Ramos (cell line): Measurements from ENCODE around the gene SSBP2.

Experiments
- in situ Hi-C: fragments of 300-500 bp; cut with MboI; formaldehyde crosslinking; loops from one replicate; pipeline ENCODE4 v1.14.3; 2022; ENCODE audit warnings: low sequenced_read_pairs; ENCODE audit not compliant: unreplicated experiment

The SSBP2 gene

DNA sequence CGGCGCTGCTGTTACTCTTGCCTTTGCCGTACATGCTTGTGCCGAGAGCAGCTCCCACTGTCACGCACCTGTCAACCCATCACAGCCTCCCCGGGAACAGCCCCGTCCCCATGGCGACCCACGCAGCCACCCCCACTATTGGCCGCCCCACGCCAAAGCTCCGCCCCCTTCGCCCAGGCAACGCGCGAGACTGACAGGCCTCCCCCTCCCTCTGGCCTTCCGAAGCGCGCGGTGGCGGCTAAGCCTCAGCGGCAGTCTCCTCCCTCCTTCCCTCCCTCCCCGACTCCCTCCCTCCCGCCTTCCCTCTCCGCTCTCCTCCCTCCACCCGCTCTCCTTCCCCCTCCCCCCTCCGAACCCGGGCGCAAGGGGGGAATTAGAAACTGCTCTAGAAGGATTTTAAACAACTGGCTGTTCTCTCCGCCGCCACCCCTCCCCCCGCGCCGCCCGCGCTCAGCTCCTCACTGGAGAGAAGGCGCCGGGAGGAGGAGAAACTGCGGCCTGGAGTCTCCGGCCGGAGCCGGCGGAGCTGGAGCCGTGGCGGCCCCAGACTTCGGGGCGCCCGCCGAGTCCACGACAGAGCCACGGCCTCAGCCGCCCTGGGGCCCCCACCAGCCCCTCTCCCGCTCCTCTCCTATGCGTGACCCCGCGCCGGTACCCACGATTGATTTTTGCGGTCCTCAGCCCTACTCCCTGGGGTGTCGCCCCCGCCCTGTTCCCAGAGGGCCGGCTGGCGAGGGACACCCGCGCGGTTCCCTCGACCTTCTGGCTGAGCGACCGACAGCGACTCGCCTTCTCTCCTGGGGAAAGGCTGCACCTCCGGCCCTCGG is at the start of gene SSBP2:
Gene SSBP2, minus strand, starts transcription at position 89 of the 827 bp plus-strand sequence. Its CDS starts 55 bp downstream, at position 34.
- in situ Hi-C loops = no loop called here

DNA sequence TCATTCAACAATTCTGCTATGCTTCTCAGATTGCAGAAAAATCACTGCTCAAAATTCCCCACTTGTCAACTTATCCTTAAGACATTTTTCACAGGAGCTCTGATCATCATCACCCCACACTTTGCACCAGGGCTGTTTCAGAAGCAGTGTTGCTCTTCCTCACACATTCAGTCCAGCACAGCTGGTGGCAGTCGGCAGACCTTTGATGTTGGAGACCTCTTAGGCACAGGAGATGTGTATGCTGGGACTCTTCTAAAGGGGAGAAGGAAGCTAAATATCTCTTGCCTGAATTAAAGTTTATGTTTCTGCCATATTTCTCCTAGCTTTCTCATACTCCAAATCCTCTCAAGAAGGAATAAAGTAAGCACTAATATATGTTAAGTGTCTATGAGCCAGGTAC is 44.8 kb upstream of the SSBP2 start:
- in situ Hi-C loops = no loop called here

DNA sequence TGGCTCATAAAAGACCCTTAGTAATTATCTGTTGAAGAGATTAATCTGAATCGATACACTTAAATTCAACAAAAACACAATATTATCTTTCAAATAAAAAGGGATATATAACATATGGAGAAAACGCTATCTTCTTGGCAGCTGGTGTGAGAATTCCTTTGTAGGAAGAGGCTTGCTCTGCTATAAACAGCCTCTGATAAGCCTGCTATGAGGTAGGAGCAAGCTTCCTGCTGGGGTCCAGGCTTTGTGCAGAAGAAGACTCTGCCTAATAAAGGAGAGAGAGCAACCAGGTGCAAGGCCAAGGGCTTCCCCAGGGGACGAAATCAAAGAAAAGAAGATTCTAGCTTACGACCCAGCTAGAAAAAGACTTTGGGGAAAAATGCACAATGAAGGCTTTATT is 43.3 kb upstream of the SSBP2 start:
- in situ Hi-C loops = no loop called here

DNA sequence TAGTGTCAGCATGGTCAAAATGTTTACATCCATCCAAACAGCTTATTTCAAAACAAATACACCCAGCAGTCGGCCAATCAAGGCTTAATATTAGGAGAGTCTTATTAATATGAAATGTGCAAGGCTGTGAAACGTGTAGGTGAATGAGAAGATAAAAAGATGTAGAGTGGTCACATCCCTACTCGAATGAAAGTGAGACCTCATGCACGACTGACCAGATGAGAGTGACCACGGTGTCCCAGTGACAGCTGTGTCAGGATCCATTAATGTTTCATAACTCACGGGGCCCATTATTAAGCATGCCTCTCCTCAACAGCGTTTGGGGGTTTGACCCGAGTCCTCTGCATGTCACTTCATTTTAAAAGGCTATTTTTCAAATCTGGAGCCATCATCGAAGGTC is 39.4 kb upstream of the SSBP2 start:
- in situ Hi-C loops = no loop called here

DNA sequence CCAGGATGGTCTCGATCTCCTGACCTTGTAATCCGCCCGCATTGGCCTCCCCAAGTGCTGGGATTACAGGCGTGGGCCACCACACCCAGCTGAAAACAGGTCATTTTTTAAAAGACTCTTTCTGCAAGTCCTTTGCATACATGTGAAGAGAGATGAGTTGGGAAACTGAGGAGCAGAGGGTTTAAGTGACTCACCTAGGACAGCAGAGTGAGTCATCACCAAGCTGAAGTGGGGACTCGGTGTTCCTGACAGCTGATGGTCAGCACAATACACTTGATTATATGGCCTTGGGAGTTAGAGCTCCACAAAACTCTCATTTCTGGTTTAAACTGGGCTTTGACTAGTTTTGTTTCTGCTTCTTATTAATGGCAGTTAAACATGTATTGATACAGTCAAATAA is 38.1 kb upstream of the SSBP2 start:
- in situ Hi-C loops = no loop called here

DNA sequence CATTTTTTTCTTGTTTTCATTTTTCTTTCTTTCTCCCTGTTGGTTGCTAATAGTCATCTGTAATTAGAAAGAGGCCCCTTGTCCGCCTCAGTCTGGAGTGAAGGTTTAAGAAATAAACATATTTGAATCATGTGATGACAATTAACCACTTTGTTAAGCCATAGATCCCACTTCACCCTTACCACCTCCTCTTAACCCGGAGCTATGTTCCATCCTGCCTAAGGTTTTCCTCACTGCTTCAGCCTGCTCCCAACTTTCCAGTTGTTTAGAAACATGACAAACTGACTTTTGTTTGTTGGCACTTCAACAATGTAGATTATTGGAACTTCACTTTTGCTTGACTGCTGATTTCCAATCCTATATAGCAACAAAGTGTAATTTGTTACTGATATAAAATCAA is 37.4 kb upstream of the SSBP2 start:
- in situ Hi-C loops = no loop called here

DNA sequence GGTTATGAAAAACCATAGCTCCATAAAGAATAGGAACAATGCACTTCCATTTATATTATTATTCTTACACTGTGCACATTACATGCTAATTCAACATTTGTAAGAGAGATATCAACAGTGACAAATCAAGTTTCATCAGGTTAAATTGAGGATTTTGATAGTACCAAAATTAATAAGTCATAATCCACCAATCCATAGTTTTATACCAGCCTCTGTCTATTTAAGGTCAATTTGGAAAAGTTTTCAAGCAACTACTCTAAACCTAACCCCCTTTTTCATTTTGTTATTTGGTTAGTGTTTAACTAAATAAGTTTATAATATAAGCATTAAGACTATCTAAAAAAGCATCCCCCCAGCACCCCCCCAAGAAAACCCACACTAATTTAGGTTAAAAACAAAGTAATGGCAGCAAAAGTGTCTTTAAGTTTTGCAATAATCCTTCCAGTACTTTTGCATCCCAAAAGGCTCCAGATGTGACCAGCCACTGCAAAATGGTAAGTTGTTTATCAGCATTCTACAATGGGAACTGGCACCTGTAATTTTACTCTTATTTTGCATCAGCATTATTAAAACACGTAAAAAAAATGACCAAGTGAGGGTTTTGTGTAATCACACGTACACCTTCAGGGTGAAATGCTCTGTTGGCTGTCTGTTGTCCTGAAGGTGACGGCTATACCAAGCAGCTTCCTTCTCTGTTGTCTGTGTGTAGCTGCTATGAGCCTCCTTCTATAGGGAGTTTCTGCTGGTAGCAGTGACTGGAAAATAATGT is 36.8 kb upstream of the SSBP2 start:
- in situ Hi-C loops = no loop called here

DNA sequence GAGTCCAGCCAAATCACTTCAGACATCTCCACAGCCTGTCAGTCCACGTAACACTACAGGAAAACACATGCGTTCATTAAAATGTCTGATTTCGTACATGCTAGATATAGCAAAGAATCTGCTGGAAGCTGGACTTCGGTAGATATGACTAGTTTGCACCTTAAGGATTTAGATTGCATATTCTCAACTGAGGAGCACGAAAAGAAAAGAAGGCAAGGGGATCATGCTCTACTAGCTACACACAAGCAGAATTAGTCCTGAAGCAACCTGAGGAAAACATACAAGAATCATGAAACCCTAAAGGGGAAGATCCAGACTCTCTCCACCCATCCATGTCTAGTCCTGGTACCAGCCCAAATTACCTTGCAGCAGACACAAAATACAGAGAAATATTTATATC is 36.1 kb upstream of the SSBP2 start:
- in situ Hi-C loops = no loop called here

DNA sequence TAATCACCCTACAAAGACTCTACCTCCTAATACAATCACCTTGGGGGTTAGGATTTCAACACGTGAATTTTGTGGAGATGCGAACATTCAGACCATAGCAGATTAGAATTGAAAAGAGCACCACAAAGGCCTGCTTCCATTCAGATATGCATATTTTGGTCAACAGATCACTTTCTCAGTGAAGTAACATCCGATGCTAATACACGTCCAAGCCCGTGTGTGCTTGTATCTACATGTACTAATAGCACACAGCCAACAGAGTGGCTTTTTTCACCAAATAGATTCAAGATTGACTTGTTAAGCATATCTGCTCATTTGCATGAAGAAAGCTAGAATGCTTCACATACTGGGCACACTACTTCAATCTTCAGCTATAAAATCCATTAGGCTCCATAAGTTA is 35.6 kb upstream of the SSBP2 start:
- in situ Hi-C loops = no loop called here

DNA sequence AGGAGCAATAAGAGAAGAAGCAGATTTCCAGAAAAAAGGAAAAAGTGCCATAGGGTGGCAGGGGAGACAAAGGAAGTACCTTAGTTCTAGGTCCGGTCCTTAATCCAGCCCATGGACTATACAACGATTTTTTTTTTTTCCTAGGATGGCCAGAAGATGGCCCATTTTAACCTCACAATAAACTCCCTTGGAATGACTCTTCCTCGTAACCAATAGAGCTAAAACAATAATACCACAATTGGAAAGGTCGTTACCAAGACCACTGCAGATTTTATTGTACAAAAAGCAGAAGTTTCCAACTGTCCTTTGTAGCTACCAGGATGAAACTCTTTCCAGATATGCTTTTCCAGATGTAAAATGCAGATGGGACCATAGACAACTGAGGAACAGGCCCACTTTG is 34.4 kb upstream of the SSBP2 start:
- in situ Hi-C loops = no loop called here

DNA sequence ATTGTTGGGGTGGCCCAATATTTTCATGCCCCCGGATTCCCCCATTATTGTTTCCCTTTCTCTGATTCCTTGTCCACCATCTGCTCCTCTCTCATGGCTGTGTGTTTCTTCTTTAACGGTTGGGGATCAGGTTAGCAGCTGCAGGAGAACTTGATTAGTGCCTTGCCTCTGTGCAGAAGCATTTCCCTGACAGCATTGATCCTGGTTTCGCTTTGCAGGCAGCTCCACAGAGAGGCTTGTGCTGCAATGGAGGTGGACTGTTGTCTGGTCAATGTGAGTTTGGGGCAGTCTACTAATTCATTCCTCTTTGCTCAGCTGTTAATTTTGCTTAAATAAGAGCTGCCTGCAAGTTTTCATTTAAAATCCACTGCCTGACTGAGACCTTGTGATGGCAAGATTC is 32.5 kb upstream of the SSBP2 start:
- in situ Hi-C loops = no loop called here

DNA sequence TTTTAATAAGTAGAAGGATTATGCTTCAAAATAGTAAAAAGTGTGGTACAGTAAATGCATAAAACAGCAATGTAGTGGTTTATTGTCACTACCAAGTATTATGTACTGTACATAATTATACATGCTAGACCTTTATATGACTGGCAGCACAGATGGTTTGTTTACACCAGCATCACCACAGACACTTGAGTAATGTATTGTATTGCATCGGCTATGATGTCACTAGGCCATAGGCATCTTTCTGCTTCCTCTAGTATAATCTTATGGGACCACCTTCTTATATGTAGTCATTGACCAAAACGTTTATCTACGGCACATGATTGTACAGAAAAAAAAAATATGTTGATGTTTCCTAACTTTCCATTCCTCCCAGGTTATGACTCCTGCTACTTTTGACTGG is 31.9 kb upstream of the SSBP2 start:
- in situ Hi-C loops = no loop called here

DNA sequence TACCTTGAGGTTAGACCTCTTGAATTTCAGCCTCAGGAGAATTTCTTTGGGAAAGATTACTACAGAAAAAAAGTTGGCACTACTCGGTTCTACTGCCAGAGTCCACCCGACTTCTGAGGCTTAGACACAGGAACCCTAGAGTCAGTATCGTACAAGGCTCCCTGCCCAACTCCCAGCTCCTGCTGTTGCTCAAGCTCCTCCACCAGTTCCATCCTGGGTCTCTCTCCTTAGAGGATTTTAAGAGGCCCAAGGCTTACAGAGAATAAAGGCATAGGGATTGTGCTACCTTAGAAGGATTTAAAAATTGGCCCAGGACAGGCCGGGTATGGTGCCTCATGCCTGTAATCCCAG is 29.0 kb upstream of the SSBP2 start:
- in situ Hi-C loops = no loop called here

DNA sequence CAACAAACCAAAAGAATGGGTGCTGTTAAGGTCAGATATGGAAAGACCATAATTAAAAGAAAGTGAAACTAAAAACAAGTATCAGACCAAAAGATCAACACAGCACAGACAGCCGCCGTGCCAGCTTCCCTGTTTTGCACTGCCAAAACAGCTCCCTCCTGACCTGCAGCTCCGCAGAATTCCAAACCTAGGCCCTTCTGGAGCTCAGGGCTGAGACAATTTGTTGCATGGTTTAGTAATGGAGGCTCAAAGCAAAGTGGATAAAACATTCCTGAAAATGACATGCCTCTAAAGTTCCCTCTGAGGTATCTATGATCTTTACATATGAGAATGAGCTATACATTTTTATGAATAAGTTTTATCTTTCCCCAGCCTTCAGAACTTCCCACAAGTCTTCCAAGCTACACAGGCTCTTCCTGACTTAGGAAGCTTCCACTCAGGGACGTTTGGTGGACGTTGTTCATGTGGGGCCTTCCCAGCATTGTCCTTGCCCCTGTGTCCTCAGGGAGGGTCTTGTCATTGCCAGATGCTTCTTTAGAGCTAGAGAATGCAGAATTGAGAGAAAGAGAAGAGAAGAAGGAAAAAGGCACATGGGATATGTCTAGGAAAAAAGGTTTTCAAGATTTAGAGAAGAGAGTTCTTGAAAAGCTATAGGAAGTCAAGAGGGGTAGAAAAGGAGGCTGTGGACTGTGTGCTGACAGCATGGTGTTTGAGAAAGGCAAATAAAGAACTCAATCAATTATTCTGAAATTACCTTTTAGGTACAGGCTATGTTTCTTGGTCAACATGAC is 28.4 kb upstream of the SSBP2 start:
- in situ Hi-C loops = no loop called here

DNA sequence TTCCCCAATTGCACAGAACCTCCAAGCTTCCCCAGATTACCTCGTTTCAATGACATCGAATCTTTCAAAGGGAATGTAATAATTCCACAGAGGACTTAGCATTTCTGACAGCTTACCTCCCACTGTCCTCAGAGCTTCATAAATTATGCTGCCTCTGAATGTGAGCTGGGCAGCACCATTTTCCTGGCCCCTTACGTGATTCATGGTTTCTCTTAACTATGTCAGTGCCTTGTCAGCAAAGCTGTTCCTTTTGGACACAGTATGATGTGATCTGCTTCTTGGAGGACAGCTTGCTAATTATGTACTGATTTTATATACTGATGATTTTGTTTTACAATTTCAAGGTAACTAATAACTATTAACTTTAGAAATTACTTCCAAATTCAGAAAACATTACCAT is 27.7 kb upstream of the SSBP2 start:
- in situ Hi-C loops = no loop called here

DNA sequence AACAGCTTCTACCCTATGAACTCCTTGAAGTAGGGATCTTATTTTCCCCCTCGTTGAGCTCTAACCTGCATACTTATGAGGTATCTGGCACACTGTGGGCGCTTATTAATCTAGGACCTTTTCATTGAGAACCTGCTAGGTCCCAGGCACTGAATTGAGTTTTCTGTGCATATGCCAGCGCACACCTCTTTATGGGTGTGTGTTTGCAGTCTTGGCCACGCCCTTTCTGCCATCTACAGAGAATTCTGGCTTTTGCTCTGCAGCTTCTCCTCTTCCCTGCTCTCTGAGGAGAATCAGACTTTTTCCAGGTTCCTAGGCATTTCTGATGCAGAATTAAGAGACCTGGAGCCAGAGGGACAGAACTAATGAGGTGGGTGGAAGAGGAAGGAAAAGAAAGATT is 25.4 kb upstream of the SSBP2 start:
- in situ Hi-C loops = no loop called here

DNA sequence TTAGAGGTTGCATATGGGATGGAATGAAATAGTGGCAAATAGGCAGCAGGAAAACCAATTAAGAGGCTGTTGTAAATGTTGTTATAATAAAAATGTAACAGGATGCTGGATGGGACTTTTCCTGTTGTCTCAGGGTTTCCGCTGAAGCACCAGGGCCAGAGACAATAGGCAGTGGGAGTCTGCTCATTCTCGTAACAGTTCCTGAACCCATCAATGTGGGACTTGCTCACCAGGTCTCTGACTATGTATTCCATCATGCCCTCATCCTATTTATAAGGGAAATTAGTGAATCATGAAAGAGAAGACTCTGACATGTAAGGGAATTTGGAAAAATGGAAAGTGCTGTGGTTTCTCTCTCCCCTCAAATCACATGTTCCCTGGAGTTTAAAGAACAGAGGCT is 23.5 kb upstream of the SSBP2 start:
- in situ Hi-C loops = no loop called here

DNA sequence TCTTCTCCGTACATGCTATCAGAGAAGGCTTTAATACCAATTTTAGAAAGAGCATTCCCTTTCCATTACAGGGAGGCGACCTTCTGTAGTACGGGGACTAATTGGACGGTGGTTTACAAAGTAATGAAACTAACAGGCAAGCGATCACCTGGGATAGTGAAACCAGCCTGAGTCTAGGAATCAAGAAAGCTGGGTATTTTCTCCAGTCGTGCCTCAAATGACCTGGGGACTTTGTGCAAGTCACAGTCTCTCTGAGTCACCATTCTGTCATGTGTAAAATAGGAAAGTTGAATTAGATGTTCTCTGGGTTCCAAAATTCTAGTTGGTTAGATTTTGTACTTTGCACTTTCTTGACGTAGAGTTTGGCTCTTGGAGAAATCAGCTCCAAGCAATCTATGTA is 22.7 kb upstream of the SSBP2 start:
- in situ Hi-C loops = no loop called here

DNA sequence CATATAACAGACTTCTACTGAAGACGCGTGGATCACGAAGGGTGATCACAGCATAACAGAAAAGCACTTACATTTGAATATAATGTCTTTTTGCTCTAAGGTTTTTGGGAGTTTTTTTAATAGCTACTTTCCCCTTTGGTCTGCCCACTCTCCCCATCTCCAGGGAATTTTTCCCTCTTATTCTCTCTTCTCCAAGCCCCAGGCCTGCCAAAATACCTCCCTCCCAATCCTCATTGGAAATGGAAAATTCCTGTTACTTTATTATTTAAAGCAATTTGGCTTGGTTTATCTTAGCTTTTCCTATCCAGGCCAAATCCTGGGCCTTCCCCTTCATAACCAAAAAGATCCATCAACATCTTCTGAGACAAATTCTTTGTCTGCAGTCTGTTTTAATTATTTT is 22.3 kb upstream of the SSBP2 start:
- in situ Hi-C loops = no loop called here

DNA sequence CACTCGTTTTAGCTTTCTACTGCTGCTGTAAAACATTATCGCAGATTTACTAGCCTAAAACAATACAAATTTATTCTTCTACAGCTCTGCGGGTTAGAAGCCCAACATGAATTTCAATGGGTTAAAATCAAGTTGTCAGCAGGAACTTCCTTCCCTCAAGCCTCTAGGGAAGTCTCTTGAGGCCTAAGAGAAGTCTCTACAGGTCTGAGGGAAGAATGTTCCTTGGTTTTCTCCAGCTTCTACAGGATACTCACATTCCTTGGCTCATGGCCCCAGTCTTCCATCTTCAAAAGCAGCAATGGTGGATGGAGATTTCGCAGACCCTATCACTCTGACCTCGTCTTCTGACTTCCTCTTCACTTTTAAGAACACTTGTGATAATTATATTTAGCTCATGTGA is 21.6 kb upstream of the SSBP2 start:
- in situ Hi-C loops = no loop called here

DNA sequence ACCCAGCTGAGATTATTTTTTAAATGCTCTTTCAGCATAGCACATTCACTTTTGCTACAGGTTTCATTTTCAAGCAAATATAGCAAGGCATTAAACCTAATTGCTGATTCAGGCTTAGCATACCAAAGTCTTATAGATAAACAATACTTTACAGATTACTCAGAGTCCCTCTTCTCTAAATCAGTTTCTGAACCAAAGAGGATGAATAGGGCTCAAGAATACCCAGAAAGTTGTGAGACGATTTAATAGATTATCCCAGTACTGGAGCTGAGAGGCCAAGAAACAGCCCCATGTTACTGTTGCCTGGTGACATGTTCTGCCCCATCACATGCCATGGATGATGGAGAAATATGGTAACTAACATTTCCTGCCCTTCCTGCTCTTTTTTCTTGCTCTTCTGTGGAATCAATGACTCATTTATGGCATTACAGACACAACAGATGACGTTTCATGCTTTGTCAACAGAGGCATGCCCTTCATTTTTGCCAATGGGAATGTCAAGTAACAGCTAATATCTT is 18.1 kb upstream of the SSBP2 start:
- in situ Hi-C loops = no loop called here
